HG02973 (cell line): ENCODE results near the gene MKRN1.
"Not testable (repeated sequence)": the region's sequence is repeated elsewhere in the genome, so short reads cannot be mapped to it uniquely, and the experiment has no call there.

Source experiments
- ATAC-seq: cut with Tn5 transposase; IDR thresholded peaks from one replicate; pipeline ENCODE4 v1.9.1; 2021; ENCODE audit warnings: moderate library complexity; ENCODE audit not compliant: unreplicated experiment

MKRN1 gene

GRCh38 chr7:140440593-140440992, 38.7 kb downstream of the MKRN1 start:
- ATAC-seq = no peak

DNA sequence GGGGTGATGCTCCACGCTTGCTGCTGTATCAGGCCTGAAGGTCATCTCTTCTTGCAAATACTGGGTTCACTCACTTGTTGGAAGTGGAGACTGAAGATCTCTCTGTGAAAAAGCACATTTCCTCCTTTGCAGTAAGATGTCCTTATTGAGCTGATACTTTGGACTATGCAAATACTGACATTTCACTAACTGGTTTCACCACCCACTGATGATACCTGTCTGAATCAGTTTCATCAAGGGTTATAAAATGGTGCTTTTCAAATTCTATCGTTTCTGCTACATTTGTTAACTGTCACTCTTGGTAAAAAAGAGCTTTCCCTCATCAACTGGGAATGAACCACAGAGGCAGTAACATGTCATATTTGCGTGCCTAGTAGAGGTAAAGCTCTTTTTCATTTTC, 39.9 kb downstream of the MKRN1 start:
- ATAC-seq = no peak

- no peak for ATAC-seq
Observed at GRCh38 chr7:140435252-140435895, 43.9 kb downstream of the MKRN1 start.

- ATAC-seq = no peak
Observed at GRCh38 chr7:140433396-140433795, 45.9 kb downstream of the MKRN1 start.

- no peak for ATAC-seq
Observed at GRCh38 chr7:140426130-140426529, 53.2 kb downstream of the MKRN1 start.

GRCh38 chr7:140425718-140426117, 53.6 kb downstream of the MKRN1 start:
- ATAC-seq = no peak

- no peak for ATAC-seq
Observed at GRCh38 chr7:140423501-140423900, 55.8 kb downstream of the MKRN1 start.

DNA sequence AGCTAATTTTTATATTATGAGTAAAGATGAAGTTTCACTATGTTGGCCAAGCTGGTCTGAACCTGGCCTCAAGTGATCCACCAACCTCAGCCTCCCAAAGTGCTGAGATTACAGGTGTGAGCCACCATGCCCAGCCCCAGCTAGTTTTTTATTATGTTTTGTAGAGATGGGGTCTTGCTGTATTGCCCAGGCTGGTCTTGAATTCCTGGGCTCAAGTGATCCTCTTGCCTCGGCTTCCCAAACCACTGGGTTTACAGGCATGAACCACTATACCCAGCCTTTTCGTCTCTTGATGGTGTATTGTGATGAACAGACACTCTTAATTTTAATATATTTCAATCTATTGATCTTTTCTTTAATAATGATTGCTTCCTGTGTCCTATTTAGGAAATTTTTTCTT, 57.8 kb downstream of the MKRN1 start:
- ATAC-seq = no peak

- no peak for ATAC-seq
Observed at GRCh38 chr7:140418653-140419052, 60.7 kb downstream of the MKRN1 start.

DNA sequence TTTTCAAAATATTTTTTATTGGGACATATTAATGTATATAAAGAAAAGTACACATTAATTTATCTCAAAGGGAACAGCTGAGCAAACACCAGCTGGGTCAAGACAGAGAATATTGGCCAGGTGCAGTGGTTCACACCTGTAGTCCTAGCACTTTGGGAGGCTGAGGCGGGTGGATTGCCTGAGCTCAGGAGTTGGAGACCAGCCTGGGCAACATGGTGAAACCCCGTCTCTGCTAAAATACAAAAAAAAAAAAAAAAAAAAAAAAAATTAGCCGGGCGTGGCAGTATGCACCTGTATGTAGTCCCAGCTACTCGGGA, 61.2 kb downstream of the MKRN1 start:
- ATAC-seq = not testable (repeated sequence)

DNA sequence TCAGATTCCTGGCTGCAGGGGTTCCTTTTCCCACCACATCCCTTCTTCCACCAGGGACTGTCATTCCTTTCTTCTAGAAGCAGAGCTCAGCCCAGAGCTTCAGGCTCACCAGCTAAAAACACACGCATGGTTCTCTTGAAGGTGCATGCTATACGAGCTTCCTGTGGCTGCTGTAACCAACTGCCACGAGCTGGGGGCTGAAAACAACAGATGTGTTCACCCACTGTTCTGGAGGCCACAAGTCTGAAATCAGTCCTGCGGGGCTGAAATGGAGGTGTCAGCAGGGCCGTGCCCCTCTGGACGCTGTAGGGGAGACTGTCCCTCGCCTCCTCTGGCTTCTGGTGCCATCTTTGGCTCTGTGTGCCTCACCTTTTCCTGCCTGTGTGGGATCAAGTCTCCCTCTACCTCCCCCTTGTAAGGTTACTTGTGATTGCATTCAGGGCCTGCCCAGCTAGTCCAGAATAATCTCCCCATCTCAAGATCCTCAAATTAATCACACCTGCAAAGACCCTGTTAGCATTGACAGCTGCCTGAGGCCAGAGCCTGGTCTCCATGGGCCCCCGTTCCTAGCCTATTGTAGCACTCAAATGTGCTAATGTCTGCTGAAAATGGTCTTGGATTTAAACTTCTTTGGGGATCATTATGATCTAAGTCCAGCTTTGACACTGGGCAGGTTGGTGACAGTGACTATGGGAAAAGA, 61.7 kb downstream of the MKRN1 start:
- no peak for ATAC-seq

DNA sequence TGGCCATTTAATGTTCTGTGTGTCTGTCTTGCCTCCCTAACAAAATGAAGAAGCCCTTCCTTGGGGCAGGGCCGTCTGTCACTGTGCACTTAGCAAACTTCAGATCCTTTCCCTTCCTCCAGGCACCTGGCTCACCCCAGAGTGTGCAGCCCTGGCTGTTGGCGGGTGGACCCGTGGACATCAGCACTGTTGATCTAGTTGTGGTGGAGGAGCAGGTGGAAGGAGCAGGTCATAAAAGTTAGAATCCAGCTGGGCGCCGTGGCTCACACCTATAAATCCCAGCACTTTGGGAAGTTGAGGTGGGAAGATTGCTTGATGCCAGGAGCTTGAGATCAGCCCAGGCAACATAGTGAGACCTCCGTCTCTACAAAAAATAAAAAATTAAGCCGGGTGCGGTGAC, 62.7 kb downstream of the MKRN1 start:
- ATAC-seq = no peak

DNA sequence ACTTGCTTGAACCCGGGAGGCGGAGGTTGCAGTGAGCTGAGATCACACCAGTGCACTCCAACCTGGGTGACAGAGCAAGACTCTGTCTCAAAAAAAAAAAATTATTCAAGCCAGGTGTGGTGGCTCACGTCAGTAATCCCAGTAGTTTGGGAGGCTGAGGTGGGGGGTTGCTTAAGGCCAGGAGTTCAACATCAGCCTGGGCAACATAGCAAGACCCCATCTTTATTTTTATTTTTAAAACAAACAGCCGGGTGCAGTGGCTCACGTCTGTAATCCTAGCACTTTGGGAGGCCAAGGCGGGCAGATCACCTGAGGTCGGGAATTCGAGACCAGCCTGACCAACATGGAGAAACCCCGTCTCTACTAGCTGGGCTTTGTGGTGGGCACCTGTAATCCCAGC, 63.5 kb downstream of the MKRN1 start:
- ATAC-seq = not testable (repeated sequence)

DNA sequence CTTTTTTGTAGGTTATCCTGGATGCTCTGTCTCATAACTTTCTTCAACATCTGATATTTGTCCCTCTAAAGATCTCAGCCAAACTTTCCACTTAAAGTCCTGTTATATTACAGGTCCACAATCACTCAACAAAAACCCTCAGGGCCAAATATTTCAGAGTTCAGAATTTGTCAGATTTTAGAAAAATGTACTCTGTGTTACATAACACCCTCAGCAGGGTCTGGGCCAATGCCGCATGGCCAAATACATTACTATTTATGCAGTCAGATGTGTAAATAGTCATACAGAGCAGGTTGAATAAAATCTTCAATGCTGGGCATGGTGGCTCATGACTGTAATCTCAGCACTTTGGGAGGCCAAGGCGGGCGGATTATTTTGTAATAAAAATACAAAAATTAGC, 63.9 kb downstream of the MKRN1 start:
- ATAC-seq = no peak

GRCh38 chr7:140404565-140405065, 74.7 kb downstream of the MKRN1 start:
- ATAC-seq = no peak

GRCh38 chr7:140403878-140404564, 75.3 kb downstream of the MKRN1 start, which contains the start of gene RAB19:
Gene RAB19, plus strand, starts transcription at chr7:140404058. Its CDS starts 3,589 bp downstream, at chr7:140407647.
- no peak for ATAC-seq
